ENCODE measurements around the gene CAMK1D.
A peak's percentile ranks its signal among the peaks of the same experiment; 100 is the strongest.

CAMK1D gene

DNA sequence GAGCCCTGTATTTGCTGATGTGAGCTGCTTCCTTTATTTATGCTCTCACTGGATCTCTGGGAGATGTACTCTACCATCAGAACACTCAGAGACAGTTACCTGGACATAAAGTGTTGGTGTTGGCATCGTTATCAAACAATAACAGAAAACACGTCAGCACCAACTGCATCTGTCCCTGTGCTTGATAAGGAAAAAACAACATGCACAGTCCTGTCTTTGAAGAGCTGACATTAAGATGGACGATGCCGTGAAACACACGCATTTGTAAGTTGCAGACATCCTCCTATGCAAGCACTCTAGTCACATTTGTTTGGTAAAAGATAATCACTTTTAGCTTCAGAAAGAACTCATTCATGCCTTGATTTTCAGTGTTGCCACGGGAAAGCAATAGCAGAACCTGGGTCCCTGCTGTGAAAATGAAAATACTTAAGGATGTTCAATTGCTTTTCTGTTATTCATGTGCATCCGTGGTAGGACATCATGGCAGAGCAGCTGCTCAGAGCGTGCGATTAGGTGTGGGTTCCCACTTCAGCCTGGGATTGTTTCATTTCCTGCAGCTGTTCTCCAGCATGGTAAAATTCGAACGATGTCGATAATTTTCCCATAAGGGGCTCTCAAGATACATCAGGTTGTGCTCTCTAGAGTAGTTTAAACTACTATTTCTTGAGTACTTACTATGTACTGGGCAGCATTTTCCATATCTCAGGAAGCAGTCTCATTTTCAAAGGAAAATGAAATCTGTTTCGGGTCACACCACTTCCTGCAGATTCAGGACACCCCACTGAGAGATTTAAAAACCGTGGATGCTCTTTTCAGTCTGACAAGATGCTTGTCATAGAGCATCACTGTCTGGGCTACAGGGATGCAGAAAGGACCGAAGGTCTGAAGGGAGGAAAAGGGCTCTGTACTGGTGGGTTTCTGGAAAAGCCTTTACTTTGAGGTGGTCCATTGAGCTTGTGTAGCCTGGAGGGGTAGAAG, 248.7 kb downstream of the CAMK1D start:
- DNase-seq (ENCODE audit: low read depth), result no peak

DNA sequence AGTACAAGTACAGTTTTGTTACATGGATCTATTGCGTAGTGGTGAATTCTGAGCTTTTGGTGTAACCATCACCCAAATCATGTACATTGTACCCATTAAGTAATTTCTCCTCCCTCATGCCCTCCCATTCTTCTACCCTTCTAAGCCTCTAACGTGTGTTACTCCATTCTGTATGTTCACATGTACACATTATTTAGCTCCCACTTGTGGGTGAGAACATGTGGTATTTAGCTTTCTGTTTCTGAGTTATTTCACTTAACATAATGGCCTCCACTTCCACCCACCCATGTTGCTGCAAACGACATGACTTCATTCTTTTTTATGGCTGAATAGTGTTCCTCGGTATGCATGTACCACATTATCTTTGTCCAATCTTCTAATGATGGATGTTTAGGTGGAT, 251.3 kb downstream of the CAMK1D start:
- no peak for DNase-seq (ENCODE audit: low read depth)

GRCh38 chr10:12602521-12602920, 253.2 kb downstream of the CAMK1D start:
- no peak for DNase-seq (ENCODE audit: low read depth)

DNA sequence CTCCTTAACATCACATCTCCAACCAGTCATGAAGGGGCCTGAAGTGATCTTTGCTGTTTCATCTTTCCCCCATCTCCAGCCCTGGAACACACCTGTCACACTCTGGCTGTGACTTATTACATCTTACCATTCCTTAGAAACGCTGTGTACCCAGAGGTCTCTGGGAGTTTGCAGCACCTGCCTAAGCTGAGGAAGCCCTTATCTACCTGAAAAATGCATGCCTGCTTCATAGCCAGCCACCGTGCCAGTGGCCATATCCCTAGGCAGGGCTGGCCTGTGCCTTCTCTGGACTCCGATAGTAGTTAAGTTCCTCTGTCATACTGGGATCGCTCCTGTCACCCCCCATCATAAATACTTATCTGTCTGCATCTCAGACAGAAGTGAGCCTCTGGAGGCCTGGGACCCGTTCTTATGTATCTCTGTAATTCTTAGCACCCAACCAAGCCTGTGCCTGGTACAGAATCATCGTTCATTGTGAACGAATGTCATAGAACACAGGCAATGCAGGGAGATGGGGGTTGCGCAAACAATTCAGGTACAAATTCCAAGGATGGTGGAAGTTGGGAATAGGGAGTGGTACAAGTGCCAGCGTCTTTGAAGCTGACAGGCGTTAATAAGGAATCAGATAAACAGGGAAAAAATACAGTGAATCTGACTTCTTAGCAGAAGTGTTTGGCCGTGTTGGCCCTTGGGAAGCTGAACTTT, 254.6 kb downstream of the CAMK1D start:
- DNase-seq (ENCODE audit: low read depth), result no peak

- peak; percentile 30 for DNase-seq (ENCODE audit: low read depth)
Observed at GRCh38 chr10:12605580-12606405, 256.4 kb downstream of the CAMK1D start.

GRCh38 chr10:12606461-12606860, 257.1 kb downstream of the CAMK1D start:
- no peak for DNase-seq (ENCODE audit: low read depth)

DNA sequence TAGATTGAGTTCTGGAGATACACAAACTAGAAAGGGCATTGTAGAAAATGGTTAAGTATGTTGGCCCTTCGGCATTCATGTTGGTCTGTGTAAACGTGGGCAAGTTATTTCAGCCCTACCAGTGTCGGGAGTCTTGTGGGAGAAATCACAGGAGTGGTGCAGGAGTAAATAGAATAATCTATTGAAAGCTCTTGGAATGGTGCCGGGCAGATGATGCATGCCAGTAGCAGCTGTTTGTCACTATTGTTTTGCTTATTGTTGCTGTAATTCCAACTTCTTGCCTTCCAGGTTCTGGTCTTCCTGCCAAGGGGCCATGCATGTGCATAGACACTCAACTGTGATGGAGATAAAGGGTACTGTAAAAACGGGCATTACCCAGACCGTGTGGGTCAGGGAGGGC, 259.4 kb downstream of the CAMK1D start:
- DNase-seq (ENCODE audit: low read depth), result no peak

DNA sequence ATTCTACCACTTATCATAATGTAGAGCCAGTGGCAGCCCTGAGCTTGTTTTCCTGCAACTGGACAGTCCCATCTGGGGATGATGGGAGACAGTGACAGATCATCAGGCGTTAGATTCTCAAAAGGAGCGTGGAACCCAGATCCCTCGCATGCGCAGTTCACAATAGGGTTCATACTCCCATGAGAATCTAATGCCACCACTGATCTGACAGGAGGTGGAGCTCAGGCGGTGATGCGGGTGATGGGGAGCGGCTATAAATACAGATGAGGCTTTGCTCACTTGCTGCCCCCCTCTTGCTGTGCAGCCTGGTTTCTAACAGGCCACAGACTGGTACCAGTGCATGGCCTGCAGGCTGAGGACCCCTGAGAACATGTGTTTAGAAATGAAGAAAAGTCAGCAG, 260.1 kb downstream of the CAMK1D start:
- no peak for DNase-seq (ENCODE audit: low read depth)

- DNase-seq (ENCODE audit: low read depth), result no peak
Observed at GRCh38 chr10:12613136-12613535, 263.8 kb downstream of the CAMK1D start.

GRCh38 chr10:12614177-12614995, 265.0 kb downstream of the CAMK1D start:
- no peak for DNase-seq (ENCODE audit: low read depth)

GRCh38 chr10:12615296-12616220, 266.2 kb downstream of the CAMK1D start:
- no peak for DNase-seq (ENCODE audit: low read depth)

DNA sequence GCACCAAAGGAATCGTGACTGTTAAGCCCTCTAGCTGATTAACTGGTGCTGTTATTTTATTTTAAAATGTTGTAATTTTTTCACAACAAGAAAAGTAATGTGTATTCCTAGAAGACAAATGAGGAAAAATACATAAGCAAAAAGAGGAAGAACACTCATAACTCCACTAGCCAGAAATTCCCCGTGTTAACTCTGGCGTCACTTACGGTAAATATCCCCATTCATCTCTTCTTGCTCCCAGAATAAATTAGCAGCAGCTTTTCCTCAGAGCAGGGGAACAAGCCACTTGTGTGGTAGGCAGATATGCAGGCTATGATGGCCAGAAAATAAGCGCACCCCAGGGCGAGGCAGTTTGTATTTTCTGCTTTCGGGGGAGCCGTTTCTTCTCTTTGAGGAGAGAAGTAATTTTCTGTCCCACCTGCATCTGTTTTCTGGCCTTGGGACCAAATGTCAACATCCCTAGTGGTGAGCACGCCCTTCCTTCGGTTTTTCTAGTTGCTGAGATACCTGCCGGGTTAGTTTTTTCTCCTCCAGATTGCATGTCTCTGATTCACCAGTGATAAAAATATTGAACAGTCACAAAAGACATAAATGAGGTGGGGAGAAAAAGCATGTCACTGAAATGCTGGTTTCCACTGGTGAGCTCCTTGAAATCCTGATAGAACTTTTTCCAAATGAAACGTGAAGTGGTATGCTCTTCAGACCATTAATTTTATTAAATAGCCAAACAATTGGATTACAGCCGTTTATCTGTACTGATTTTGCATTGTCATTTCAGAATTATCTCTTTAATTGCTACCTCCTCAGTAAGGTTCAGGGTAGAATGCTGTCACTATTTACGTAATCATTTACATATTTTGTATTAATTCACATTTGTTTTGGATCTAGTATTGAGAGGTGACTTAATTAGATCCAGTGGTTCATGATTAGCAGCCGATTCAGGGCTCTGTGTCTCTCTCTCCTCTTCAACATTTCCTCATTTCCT, 268.1 kb downstream of the CAMK1D start:
- no peak for DNase-seq (ENCODE audit: low read depth)

- no peak for DNase-seq (ENCODE audit: low read depth)
Observed at GRCh38 chr10:12622016-12622415, 272.7 kb downstream of the CAMK1D start.

DNA sequence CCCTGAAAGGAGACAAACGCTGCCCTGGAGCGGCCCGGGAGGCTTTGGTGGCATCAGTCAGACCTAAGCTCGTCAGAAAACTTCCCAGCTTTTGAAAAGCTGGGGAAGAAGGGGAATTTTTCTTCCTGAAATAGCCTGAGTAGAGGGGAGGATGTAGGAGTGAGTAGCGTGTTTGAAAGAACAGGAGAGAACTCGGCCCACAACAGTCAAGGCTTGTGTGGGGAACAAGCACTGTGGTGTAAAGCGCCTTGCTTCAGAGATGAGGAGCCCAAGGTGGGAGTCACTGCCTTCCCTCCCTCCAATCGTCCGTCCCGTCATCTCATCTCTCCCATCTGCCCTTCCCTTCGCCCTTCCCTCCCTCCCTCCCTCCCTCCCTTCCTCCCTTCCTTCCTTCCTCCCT, 273.3 kb downstream of the CAMK1D start:
- DNase-seq (ENCODE audit: low read depth), result no peak

DNA sequence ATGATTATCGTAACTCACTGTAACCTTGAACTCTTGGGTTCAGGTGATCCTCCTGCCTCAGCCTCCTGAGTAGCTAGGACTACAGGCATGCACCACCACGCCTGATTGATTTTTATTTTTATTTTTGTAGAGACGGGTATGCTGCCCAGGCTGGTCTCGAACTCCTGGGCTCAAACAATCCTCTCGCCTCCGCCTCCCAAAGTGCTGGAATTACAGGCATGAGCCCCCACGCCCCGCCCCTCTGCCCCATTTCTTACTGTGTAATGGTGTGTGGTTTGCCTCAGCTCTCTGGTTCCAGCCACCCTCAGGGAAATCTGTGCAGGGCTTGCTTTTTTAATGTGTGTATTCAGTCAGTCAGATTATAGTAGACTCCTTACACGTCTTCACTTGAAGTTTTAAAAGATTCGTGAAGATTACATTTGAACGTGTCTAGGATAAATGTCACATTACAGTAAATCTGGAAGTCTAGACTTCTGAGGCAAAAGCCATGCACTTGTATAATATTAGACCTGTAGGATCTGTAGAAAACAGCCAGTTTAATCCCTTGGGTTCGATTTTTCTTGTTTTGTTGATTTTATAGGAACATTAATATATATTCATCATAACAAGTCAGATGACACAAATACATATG, 276.2 kb downstream of the CAMK1D start:
- DNase-seq (ENCODE audit: low read depth), result no peak

- no peak for DNase-seq (ENCODE audit: low read depth)
Observed at GRCh38 chr10:12628153-12628552, 278.8 kb downstream of the CAMK1D start.

GRCh38 chr10:12628964-12629766, 279.8 kb downstream of the CAMK1D start:
- DNase-seq (ENCODE audit: low read depth), result no peak

- no peak for DNase-seq (ENCODE audit: low read depth)
Observed at GRCh38 chr10:12629767-12630165, 280.4 kb downstream of the CAMK1D start.

Measured in GM04503 (cell line).